Cardiac muscle cell (in vitro differentiated cells and primary cell): ENCODE results near the gene TUBGCP4. TPM values are rescaled to one million over a fixed set of nuclear protein-coding genes. Genes with fewer than 3 reads are reported as not detected.

Experiments used
- DNase-seq, 2 donors: peaks; one replicate each; pipeline versions ENCODE4 v3.0.0 to v3.0.0-alpha.2; 2010 to 2017; ENCODE audit warnings: low read depth in 1 of 2, low spot score in 1 of 2
- H3K27ac ChIP-seq: fragments of 200-600 bp; sonication (generic); 2 replicates; pipeline ENCODE4 v1.5.1; 2016
- H3K27me3 ChIP-seq: fragments of 200-600 bp; sonication (generic); 2 replicates; pipeline ENCODE4 v1.6.0; 2016; ENCODE audit warnings: control low read depth
- H3K36me3 ChIP-seq: fragments of 200-600 bp; sonication (generic); 2 replicates; pipeline ENCODE4 v1.5.1; 2016; ENCODE audit warnings: control low read depth
- H3K4me1 ChIP-seq: fragments of 200-600 bp; sonication (generic); 2 replicates; pipeline ENCODE4 v1.8.1; 2017; ENCODE audit warnings: low read depth, mild to moderate bottlenecking, mixed run types
- H3K4me3 ChIP-seq: fragments of 200-600 bp; sonication (generic); 2 replicates; pipeline ENCODE4 v1.5.1; 2016; ENCODE audit warnings: mild to moderate bottlenecking
- H3K9me3 ChIP-seq: fragments of 200-600 bp; sonication (generic); 2 replicates; pipeline ENCODE4 v1.5.1; 2017; ENCODE audit warnings: low read depth, mild to moderate bottlenecking, control low read depth
- polyA plus RNA-seq: library from polyadenylated mRNA; unstranded; fragments of >200 nt; fragmentation: Nextera tagmentation; extraction: Ambion mirVana; gene quantifications from 2 replicates; pipeline ENCODE4 v1.2.1, GENCODE V29; 2016
- total RNA-seq: library from RNA; depleted of rRNA; stranded (reverse); fragments of >200 nt; gene quantifications from 2 replicates; pipeline ENCODE4 v1.2.3, GENCODE V29; 2016
- TF ChIP-seq, protein P1 (sequence below): IDR thresholded peaks from 2 replicates; pipeline ENCODE4 v1.5.1; 2012; ENCODE audit warnings: low read depth, mild to moderate bottlenecking, low read length

Gene TUBGCP4
- total and polyA plus RNA-seq, 2 experiments from 2014 or later, result 10.7 to 19.1 TPM

GRCh38 chr15:43433661-43434303 lies 62.9 kb downstream of the TUBGCP4 start:
- TF ChIP-seq, protein P1, sequence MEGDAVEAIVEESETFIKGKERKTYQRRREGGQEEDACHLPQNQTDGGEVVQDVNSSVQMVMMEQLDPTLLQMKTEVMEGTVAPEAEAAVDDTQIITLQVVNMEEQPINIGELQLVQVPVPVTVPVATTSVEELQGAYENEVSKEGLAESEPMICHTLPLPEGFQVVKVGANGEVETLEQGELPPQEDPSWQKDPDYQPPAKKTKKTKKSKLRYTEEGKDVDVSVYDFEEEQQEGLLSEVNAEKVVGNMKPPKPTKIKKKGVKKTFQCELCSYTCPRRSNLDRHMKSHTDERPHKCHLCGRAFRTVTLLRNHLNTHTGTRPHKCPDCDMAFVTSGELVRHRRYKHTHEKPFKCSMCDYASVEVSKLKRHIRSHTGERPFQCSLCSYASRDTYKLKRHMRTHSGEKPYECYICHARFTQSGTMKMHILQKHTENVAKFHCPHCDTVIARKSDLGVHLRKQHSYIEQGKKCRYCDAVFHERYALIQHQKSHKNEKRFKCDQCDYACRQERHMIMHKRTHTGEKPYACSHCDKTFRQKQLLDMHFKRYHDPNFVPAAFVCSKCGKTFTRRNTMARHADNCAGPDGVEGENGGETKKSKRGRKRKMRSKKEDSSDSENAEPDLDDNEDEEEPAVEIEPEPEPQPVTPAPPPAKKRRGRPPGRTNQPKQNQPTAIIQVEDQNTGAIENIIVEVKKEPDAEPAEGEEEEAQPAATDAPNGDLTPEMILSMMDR, result no peak
- Histone ChIP-seq H3K9me3 (no peaks in the 10 kb centered on the region), H3K36me3 (peaks cover 52% of the 10 kb centered on the region), H3K4me3 (no peak overlapping the region), H3K27me3 (no peaks in the 10 kb centered on the region), H3K27ac (peak overlapping the region; percentile 22), H3K4me1 (no peaks in the 10 kb centered on the region)
- DNase-seq, result no peak

- DNase-seq, result no peak
- Histone ChIP-seq H3K4me3 (no peak overlapping the region), H3K36me3 (peaks cover 56% of the 10 kb centered on the region), H3K27ac (peak overlapping the region; percentile 22), H3K4me1 (no peaks in the 10 kb centered on the region), H3K9me3 (no peaks in the 10 kb centered on the region), H3K27me3 (no peaks in the 10 kb centered on the region)
- TF ChIP-seq, protein P1, result no peak
Observed at GRCh38 chr15:43434446-43434845, 63.5 kb downstream of the TUBGCP4 start.

- H3K4me1 ChIP-seq, result no peaks in the 10 kb centered on the region
- no peaks in the 10 kb centered on the region for H3K27me3 ChIP-seq
- TF ChIP-seq, protein P1, result no peak
- no peak overlapping the region for H3K4me3 ChIP-seq
- no peak overlapping the region for H3K27ac ChIP-seq
- H3K36me3 ChIP-seq, result peaks cover 53% of the 10 kb centered on the region
- H3K9me3 ChIP-seq, result no peaks in the 10 kb centered on the region
- no peak for DNase-seq
Observed at GRCh38 chr15:43436395-43436794, 65.5 kb downstream of the TUBGCP4 start.

GRCh38 chr15:43439268-43439667 lies 68.4 kb downstream of the TUBGCP4 start:
- no peak overlapping the region for H3K27ac ChIP-seq
- TF ChIP-seq, protein P1, result no peak
- no peaks in the 10 kb centered on the region for H3K4me1 ChIP-seq
- no peak for DNase-seq
- peaks cover 52% of the 10 kb centered on the region for H3K36me3 ChIP-seq
- H3K27me3 ChIP-seq, result no peaks in the 10 kb centered on the region
- no peaks in the 10 kb centered on the region for H3K9me3 ChIP-seq
- H3K4me3 ChIP-seq, result no peak overlapping the region

GRCh38 chr15:43440721-43441281 lies 69.9 kb downstream of the TUBGCP4 start:
- Histone ChIP-seq H3K4me1 (no peaks in the 10 kb centered on the region), H3K27me3 (no peaks in the 10 kb centered on the region), H3K27ac (no peak overlapping the region), H3K4me3 (no peak overlapping the region), H3K36me3 (peaks cover 59% of the 10 kb centered on the region), H3K9me3 (no peaks in the 10 kb centered on the region)
- TF ChIP-seq, protein P1, result peak; percentile 56
- DNase-seq, result peak in 1 of 2 donors; percentile 97
